ENCODE measurements around the gene PARD6B.
A peak's percentile ranks its signal among the peaks of the same experiment; 100 is the strongest.
"Not testable (repeated sequence)": the region's sequence is repeated elsewhere in the genome, so short reads cannot be mapped to it uniquely, and the experiment has no call there.

PARD6B gene

GRCh38 chr20:50800986-50801746 lies 69.8 kb downstream of the PARD6B start:
- DNase-seq: not testable (repeated sequence)

- no peak for DNase-seq
These were observed 70.4 kb downstream of the PARD6B start for GRCh38 chr20:50801747-50802125.

- no peak for DNase-seq
These were observed 70.9 kb downstream of the PARD6B start for GRCh38 chr20:50802289-50802688.

- DNase-seq: peak; percentile 19
These were observed 73.3 kb downstream of the PARD6B start for GRCh38 chr20:50804437-50805348.

- no peak for DNase-seq
These were observed 73.9 kb downstream of the PARD6B start for GRCh38 chr20:50805349-50805684.

GRCh38 chr20:50806126-50806768 lies 74.9 kb downstream of the PARD6B start:
- DNase-seq: no peak
